NCI-H2107 (cell line): ENCODE measurements around the gene ZCCHC2.

Experiments used
- DNase-seq: peaks from one replicate; lab custom pipeline; 2025; lab: John Stamatoyannopoulos, UW

Gene ZCCHC2

DNA sequence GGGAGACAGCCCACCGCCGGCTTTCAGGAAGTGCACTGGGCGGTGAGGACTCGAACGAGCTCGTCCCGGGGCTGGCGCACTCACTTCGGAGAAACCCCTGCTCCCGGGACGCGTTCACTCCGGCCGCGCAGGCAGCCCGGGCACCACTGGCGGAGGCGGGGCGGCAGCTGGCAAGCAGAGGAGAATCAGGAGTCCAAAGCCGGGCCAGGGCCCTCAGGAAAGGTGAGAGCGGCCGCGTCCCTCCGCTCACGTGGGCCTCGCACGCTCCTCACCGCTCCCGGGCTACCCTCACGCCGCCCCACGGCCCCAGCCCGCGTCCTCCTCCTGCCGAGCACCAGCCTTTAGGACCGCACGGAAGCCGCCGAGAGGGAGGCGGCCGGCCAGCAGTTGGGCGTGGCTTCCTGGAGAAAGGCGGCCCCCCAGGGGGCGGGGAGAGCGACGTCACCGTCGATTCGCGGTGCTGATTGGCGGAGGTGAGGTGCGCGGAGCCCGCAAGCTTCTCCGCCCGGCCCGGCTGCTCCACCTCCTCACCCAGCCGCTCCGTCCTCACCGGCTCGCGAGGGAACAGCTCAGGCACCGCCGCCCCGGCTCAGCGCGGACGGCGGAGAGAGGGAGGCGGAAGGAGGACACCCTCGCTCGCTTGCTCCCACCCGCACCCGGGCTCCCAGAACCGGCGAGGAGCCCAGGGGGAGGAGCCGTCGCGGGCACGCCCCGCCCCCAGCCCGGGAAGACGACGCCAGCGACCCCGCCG, at the start of gene ZCCHC2:
Gene ZCCHC2 (plus strand): TSS at position 522 of the 751 bp plus-strand sequence. CDS start 400 bp downstream, outside the sequence.
- peak; percentile 97 for DNase-seq

DNA sequence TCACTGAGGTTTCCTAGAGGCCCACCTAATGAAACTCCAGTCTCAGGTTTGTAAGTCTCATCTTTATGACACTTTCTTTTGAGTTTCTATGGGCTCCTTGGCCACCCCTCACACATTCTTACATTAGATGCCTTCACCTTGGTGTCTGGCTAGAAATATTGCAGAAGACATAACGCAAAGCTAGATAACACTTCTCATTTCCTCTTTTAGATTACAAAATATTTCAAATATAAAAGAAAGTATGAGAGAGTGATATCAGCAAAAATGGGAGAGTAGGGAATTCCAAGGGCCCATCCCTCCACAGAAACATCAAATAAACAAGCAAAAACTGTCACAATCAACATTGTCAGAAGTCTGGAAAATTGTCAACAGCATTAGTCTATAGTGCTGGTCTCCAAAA, 43.3 kb upstream of the ZCCHC2 start:
- DNase-seq: no peak

DNA sequence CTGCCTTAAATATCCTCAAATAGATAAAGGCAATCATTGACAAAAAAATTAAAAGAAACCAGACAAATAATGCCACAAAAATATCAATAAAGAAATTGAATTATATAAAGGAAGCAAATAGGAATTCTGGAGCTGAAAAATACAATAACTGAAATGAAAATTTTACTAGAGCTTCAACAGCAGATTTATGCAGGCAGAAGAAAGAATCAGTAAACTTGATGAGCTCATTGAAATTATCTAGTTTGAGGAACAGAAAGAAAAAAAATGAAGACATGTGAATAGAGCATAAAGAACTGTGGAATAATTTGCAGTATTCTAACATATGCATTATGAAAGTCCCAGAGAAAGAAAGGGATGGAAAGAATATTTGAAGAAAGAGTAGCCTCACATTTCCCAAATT, 41.9 kb upstream of the ZCCHC2 start:
- no peak for DNase-seq

DNA sequence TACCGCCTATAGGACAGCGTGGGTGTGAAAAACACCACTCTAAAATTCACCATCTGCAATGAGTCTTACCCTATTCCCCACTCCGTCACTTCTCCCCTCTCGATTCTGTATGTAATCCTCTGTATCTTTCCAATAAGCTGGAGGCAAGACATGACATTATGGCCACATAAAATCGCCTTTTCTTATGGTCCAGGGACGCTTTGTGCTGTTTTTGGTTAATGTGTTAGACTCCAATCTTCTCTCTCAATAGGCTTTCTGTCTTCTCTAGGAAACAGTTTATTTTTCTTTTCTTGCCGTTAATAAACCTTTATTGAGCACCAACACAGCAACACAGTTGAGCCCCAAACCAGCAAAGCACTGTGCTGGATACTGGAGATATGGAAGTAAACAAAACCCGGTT, 37.9 kb upstream of the ZCCHC2 start:
- DNase-seq: no peak

DNA sequence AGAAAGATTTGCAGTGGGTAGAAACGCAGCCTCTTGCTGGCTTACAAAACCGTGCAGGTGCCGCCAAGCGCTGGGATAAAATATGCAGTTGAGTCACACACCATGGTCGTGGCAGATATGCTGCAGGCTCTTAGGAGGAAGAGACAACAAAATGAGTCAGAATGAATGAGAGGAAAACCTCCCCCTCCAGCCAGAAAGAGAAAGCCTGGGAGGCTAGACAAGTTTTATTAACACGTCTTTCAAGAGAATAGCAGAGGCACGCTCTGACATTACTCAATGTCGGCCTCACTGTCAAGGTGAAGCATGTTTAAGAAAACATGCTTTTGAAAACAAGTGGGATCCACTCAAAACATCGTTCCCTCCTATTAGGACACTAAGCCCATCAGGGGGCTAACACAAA, 37.1 kb upstream of the ZCCHC2 start:
- no peak for DNase-seq

DNA sequence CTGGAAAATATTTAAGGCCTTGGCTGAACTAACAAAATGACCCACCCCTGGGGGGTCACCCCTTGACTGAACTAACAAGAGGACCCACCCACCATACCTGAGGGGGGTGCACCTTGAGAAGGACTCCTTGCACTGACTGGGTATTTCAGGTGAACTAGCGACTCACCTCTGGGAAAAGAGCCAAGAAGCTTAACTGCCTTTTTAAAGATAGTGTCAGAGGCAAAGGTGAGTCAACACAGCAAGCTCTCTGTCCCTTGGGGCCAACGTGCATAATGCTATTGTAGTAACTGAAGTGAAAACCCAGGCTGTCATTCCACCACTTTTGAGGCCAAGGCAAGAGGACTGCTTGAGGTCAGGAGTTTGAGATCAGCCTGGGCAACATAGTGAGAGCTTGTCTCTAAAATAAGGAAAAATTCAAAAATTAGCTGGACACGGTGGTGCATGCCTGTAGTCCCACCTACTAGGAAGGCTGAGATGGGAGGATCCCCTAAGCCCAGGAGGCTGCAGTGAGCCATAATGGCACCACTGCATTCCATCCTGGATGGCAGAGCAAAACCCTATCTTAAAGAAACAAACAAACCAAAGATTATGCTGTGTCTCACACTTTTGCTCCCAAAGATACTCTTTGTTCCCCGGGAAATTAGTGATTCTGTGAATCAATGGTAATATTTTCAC, 36.4 kb upstream of the ZCCHC2 start:
- DNase-seq: peak; percentile 63

DNA sequence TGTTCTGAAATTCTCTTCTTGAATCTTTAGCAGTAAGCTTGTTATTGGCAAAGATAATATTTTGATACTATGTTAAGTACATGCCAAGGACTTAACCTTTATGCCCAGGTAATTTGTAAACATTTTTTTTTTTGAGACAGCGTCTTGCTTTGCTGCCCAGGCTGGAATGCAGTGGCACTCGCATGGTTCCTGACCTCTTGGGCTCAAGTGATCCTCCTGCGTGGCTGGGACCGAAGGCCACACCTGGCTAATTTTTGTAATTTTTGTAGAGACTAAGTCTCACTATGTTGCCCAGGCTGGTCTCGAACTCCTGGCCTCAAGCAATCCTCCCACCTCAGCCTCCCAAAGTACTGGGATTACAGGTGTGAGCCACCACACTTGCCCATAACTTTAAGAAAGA, 35.7 kb upstream of the ZCCHC2 start:
- no peak for DNase-seq

DNA sequence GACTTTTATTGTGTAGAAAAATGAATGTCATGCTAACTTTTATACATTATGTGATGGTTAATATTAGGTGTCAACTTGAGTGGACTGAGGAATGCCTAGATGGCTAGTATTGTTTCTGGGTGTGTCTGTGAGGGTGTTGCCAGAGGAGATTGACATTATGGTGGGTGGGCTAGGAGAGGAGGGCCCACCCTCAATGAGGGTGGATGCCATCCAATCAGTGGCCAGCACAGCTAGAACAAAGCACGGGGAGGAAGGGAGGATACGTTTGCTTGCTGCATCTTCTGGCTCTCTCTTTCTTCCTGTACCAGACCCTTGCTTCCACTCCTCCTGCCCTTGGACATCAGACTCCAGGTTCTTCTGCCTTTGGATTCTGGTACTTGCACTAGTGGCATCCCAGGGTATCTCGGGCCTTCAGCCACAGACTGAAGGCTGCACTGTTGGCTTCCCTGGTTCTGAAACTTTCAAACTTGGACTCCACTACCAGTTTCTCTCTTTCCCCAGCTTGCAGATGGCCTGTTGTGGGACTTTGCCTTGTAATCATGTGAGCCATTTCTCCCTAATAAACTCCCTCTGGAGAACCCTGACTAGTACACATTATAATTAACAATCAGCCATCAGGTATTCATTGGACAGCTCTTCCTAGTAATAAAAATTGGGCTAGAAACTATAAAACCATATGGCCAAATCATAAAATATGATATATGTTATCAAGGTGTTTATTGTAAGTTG, 31.7 kb upstream of the ZCCHC2 start:
- no peak for DNase-seq

DNA sequence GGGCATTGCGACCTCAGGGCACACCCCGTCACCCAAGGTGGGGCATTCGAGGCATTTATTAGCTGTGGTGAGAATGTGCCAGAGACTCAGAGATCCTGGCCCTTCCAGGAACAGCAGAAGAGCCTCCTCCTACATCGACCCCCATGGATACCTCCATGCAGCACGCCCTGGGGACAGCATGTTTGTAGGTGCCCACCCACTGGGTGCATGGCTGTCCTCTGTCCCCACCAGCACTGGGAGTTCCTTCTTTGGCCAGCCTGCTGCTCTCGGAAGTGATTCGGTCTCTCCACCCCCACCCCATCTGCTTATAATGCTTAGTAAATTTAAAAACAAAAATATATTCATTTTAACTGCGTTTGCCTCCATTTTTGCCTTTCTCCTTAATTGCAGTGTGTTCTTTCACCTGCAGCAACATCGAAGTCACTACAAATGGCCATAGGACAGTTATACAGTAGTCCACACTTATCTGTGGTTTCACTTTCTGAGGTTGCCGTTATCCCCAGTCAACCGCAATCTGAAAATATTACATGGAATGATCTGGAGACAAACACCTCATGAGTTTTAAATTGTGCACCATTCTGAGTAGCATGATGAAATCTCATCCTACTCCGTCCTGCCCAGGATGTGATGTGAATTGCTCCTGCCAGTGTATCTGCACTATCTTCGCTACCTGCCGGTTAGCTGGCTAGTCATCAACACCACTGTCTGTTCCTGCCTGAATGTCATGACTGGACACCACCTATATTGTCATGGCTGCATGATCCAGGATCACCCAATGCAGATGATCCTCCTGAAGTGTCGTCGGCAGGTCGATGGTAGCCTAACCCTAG, 29.6 kb upstream of the ZCCHC2 start:
- no peak for DNase-seq

DNA sequence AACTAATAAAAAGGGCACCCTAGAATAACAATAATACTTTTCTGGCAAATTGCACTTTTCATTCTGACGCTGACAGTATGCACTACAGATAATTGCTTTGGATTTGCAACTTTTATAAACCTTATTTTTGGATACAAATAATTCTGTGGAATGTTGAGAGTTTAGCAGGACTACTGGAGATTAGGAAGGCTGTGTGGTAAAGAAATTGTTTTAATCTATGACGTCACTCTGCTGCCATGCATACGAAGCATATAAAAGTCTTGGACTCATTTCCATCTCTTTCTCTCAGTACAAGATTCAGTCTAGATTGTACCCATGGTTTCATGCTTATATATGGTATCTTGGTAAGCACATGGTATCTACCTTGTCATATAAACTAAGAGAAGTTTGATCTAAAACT, 28.1 kb upstream of the ZCCHC2 start:
- DNase-seq: no peak

DNA sequence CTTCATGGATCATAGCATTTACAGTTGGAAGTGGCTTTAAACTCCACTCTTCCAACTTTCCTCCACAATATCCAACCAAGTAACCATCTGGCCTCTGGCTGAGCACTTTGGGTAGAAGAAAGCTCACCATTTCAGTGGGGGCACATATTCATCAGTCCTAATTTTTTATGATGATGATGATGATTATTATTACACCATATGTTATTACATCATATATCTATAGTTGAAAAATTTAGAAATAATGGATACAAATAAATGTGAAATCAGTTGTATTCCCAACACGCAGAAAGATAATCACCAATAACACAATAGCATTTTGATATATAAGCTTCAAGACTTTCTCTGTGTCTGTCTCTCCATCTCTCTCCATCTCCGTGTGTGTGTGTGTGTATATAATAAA, 26.6 kb upstream of the ZCCHC2 start:
- DNase-seq: no peak

DNA sequence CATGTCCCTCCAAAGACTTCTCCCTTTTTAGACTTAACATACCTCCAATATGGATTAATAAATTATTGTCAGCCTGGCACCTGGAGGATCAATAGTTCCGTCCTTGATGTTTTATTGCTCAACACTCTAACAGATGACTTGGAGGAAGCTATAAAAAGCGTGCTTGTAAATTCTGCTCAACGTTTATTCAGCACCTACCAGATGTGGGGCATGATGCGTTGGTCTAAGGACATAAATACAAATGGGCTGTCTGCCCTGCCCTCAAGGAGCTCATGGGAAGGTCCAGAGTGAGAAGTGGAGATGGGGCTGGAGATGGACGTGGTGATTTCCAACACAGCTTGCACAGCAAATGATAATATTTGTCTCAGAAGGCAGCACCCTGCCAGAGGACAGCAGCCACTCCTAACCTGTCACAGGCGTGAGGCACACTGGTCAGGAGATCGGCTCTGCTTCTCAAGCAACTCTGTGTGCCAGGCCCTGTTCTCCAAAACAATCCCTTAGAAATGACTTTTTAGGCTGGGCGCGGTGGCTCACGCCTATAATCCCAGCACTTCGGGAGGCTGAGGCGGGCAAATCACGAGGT, 25.5 kb upstream of the ZCCHC2 start:
- DNase-seq: no peak

DNA sequence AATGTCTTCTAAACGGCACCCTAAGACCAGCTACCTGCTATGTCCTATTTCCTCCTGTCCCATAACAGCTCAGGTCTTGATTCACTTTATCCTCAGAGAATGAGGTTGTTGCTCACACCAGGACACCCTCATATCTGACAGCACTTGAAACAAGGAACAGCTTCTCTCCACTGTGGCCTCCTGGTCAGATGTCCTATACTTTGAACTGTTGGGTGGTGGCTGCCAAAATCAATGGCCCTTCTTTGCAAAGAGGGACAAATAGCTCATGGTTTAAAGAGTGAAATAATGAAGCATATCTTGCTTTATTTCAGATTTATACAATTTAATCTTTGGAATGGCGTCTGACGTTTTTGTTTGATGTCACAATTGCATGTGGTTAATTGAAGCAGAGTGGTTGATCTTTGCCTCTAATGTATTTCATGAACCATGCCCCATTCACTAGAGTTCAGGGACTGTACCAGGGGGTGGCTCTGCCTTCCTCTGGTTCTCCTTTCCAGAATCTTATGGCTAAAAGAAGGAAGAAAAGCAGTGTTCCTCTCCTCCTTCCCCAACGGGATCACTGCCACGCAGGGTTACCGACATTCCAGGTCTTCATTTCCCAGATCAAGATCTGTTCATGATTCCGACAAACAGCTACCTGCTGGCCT, 24.1 kb upstream of the ZCCHC2 start:
- no peak for DNase-seq

DNA sequence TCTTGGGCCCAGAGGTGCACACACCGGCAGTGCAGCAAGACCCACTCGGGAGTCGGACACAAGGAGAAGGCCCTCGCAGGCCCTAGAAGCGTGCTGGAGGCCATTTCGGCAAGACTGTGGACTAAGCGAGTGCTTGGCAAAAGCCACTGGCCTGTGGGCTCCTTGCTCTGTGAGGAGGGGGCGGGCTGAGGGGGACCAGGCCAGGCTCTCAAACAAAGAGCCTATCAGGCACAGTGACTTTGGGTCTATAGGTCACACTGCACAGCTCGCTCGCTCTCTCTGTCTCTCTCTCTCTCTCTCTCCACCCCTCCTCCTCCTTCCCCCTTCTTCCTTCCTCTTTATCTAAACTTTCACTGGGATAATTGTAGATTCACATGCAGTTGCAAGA, 23.6 kb upstream of the ZCCHC2 start:
- DNase-seq: no peak

DNA sequence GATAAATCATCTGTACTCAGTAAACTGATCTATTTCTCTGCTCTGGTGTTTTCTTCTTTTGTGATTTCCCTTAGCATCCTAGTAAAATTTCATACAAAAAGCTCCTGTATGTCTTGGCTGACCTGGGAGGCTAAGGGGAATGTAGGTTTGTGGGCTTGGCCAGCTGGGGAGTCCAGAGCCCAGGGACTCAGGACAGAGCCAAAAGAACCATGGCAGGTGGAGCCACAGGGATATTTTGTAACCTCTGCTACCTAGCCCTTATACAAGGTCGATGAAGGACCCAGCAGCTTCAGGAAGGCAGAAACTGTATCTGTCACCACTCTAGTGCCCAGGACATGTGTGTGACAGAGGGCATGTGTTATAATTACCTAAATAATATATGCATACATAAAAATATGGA, 22.7 kb upstream of the ZCCHC2 start:
- no peak for DNase-seq

DNA sequence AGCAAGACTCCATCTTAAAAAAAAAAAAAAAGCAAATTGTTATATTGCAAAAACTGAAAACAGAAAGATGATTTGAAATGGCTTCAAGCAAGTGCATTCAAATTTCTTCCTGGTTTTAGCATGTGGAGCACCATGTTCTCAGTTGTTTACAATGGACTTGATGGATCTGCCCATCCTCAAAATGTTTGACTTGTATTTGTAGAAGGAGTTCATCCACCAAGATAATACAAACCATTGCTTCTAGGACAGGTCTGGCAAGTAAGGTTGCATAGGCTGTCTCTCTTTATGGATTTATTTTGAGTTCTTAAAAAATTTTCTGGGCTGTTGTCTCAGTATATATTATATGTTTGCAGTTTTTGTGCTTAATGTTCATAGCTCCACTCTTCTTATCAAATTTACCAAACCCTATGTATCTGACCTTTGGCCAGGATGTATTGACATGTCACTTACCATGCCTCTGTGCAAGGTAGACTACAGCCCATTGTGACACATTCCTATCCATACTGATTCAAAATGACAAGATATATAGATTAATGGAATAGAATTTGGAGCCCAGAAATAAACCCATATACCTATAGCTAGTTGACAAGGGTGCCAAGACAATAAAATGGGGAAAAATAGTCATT, 21.7 kb upstream of the ZCCHC2 start:
- DNase-seq: no peak

DNA sequence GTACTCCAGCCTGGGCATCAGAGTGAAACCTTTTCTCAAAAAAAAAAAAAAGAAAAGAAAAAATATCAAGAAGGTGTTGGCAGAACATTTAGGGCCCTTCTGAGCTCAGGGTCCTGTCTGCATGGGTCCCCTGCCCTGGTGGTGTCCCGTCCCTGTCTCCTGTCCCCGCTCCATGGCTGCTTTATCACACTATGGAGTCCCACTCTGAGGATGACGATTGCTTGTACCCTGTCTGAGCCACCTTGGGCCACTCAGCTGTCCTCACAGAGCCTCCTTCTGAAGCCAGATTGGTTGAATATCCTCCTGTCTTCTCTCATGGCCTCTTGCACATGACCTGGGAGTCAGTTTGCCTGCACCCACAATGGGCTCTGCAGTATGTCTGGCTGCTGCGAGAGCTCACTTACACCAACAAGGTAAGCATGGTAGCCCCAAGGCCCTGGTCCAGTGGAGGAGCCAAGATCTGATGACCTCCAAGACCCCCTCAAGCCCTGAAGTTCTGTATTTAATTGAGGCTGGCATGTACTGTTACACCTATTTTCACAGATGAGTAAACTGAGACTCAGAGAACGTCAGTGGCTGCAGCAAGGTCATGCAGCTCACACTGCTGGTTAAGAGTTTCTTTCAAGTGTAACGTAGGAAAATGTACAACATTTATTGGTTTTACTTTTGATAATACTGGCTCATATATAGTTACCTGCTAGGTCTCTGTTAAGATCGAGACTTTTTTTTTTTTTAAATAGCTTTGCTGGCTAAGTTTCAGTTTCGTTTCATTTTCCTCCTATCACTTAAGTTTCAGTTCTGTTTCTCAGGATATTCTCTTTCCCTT, 16.9 kb upstream of the ZCCHC2 start:
- DNase-seq: no peak

DNA sequence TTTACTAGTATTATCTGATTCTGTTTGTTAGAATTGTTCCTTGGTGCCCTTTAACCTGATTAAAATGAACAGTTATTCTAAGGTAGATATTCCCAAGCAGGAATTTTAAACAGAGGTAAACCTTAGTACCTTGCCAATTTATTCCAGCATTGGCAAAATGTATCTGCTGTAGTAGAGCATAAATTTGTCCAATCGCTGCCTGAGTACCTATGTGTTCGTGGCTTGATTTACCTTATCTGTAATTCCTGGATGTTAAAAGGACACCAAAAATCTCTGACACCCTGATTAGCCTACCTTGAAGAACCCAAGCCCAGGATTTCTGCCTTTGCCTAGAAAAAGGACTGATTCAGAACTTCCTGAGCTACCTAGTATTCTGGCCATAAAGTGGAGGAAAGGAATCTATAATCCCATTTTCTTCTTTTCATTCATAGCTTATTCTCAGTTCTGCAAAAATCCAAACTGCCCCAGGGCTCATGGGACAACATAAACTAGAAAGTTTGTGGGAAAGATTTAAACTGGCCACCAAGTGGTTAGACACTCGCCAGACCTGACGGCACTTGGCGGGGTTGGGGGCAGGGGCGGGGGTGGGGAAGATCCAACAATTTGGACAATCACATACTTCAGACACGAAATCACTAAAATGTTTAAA, 16.2 kb upstream of the ZCCHC2 start:
- DNase-seq: no peak

DNA sequence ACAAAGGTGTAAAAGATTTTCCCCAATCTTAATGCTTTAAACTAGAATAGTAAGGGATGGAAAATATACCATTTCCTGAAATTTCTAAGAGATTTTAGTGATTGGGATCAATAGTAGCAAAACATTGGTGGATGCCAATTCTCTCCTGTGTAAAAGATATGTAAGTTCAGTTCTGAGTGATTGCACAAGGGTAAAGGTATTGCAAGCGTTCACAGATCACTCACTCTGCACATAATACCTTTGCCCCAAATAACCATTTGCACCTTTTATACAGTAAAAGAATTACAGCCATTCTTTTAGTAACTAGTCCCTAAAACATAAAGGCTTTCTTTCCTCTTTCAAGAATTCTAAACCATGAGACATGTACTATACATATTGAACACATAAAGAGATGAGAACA, 13.0 kb upstream of the ZCCHC2 start:
- DNase-seq: no peak

DNA sequence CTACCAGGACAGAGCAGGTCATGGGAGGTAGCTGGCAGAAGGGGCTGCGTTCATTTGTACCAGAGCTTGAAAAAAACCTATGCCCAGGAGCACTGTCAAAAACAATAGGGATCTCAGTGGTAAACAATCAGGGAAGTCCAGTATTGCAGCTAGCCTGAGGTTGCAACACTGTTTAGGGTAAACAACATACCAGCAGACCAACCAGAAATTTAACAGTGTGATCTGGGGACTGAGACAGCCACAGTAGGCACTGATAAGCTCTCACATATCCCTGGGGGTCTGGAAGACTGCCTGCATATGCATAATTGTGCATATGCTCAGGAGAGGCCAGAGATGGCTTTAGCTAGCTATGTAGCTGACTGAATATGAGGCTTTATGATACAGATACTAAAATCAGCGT, 12.0 kb upstream of the ZCCHC2 start:
- DNase-seq: no peak
